Neural cell (in vitro differentiated cells): Measurements from ENCODE around the gene COL24A1.

Experiments
- EZH2 ChIP-seq: fragments of 200-600, 300-800 bp; shearing (Covaris generic), sonication (generic); IDR thresholded peaks from 2 replicates; pipeline ENCODE4 v1.6.1; 2014; ENCODE audit warnings: antibody characterized with exemption, low read length, borderline replicate concordance, mild to moderate bottlenecking; ENCODE audit not compliant: insufficient read depth, poor library complexity, severe bottlenecking
- MXI1 ChIP-seq: fragments of 450-650 bp; conservative IDR thresholded peaks from 2 replicates; pipeline ENCODE4 v1.6.1; 2014; ENCODE audit warnings: antibody characterized with exemption, mild to moderate bottlenecking; ENCODE audit not compliant: poor library complexity, severe bottlenecking
- POLR2AphosphoS5 ChIP-seq: IDR thresholded peaks from 2 replicates; pipeline ENCODE4 v1.6.1; 2012
- RAD21 ChIP-seq: fragments of 450-650 bp; conservative IDR thresholded peaks from 2 replicates; pipeline ENCODE4 v1.6.1; 2014; ENCODE audit warnings: antibody characterized with exemption, mild to moderate bottlenecking, moderate library complexity
- TF ChIP-seq, protein P1 (sequence below): fragments of 450-650 bp; IDR thresholded peaks from 2 replicates; pipeline ENCODE4 v1.5.1; 2014; ENCODE audit warnings: antibody characterized with exemption, mild to moderate bottlenecking, moderate library complexity; ENCODE audit not compliant: poor library complexity, severe bottlenecking

DNA sequence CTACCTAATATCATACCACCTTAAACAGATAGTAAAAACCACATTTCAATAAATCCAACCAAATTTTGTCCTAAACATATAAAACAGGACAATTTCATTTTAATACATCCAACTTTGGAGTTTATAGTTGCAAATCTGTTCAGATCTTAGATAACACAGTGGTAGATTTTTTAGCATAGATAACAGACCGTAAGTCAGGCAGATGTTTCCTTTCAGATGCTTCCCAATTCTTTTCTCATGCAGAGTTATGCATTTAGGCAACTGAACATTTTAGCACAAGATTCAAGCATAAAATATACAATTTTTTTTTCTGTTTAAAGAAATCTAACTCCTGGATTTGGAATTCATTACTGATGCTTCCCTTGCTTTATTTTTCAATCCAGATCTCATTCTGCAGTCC is 291.8 kb downstream of the COL24A1 start:
- TF ChIP-seq, protein P1, sequence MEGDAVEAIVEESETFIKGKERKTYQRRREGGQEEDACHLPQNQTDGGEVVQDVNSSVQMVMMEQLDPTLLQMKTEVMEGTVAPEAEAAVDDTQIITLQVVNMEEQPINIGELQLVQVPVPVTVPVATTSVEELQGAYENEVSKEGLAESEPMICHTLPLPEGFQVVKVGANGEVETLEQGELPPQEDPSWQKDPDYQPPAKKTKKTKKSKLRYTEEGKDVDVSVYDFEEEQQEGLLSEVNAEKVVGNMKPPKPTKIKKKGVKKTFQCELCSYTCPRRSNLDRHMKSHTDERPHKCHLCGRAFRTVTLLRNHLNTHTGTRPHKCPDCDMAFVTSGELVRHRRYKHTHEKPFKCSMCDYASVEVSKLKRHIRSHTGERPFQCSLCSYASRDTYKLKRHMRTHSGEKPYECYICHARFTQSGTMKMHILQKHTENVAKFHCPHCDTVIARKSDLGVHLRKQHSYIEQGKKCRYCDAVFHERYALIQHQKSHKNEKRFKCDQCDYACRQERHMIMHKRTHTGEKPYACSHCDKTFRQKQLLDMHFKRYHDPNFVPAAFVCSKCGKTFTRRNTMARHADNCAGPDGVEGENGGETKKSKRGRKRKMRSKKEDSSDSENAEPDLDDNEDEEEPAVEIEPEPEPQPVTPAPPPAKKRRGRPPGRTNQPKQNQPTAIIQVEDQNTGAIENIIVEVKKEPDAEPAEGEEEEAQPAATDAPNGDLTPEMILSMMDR = no peak
- TF ChIP-seq POLR2AphosphoS5 = no peak
- TF ChIP-seq MXI1 = no peak
- TF ChIP-seq EZH2 = no peak
- no peak for TF ChIP-seq RAD21
